RWPE1 (cell line): Measurements from ENCODE around the gene ECEL1.

ENCODE experiments used
- CTCF ChIA-PET: fragments of 350-600 bp; sonication (Branson Sonifier 250); formaldehyde crosslinking; extraction: SDS; loops from one replicate; lab custom pipeline; 2021; lab: Yijun Ruan, JAX
- POLR2A ChIA-PET: fragments of 400-600 bp; formaldehyde crosslinking; extraction: SDS; loops from one replicate; lab custom pipeline; 2020; ENCODE audit warnings: antibody characterized with exemption; ENCODE audit not compliant: low non-redundant PET; lab: Yijun Ruan, JAX
- DNase-seq: peaks from one replicate; pipeline ENCODE4 v3.0.0; 2012; ENCODE audit warnings: low spot score
- H3K27ac ChIP-seq: fragments of 450-650 bp; 2 replicates; pipeline ENCODE4 v1.5.1; 2017
- TF ChIP-seq, protein P1 (sequence below): fragments of 450-650 bp; conservative IDR thresholded peaks from 2 replicates; pipeline ENCODE4 v1.5.1; 2017; ENCODE audit warnings: low read depth, mild to moderate bottlenecking

The ECEL1 gene

DNA sequence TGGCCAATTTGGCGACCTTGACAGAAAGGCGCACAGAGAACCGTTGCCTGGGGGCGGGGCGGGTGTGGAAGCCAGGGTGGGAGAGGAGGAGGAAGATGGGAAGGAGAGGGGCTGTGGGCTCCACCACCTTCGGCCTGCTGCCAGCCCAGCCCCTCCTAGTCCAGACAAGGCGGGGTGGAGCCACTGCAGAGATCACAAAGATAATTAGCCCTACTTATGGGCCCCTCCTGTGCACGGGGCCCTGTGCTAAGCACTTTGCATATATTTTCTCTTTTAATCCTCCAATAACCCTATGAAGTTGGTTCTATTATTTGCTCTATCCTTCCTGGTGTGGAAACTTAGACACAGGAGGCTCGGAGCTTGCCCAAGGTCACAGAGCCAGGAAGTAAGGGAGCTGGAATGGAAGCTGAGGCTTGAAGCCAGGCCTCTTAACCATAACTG, 13.7 kb upstream of the ECEL1 start:
- ChIA-PET CTCF (interaction anchor here (0.6 to 0.7 kb wide), 2 partner anchors 21 to 23 kb away, joined by 4 to 6 read pairs; no protein-coding TSS in a partner anchor), POLR2A (no interaction called here)
- no peak overlapping the region for H3K27ac ChIP-seq
- no peak for DNase-seq
- TF ChIP-seq, protein P1, sequence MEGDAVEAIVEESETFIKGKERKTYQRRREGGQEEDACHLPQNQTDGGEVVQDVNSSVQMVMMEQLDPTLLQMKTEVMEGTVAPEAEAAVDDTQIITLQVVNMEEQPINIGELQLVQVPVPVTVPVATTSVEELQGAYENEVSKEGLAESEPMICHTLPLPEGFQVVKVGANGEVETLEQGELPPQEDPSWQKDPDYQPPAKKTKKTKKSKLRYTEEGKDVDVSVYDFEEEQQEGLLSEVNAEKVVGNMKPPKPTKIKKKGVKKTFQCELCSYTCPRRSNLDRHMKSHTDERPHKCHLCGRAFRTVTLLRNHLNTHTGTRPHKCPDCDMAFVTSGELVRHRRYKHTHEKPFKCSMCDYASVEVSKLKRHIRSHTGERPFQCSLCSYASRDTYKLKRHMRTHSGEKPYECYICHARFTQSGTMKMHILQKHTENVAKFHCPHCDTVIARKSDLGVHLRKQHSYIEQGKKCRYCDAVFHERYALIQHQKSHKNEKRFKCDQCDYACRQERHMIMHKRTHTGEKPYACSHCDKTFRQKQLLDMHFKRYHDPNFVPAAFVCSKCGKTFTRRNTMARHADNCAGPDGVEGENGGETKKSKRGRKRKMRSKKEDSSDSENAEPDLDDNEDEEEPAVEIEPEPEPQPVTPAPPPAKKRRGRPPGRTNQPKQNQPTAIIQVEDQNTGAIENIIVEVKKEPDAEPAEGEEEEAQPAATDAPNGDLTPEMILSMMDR, result no peak

DNA sequence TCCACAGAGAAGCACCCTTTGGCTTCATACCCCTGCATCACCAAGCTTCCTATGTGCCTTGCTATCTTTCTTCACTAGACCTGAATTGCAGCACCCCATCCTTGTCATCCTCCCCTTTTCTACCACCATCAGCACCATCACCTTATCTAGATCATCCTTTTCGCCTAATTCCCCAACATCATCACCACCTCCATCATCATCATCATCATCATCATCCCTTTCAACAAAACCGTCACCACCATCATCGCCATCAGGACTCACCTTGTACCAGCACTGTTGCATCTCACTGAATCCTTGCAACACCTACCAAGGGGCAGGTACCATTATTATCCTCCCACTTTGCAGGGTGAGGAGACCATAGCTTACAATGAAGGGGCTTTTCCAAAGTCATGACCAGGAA, 10.8 kb upstream of the ECEL1 start:
- CTCF ChIA-PET, result interaction anchor here (0.6 kb wide), 1 partner anchor 617 kb away, joined by 4 read pairs; no protein-coding TSS in a partner anchor
- POLR2A ChIA-PET, result no interaction called here

DNA sequence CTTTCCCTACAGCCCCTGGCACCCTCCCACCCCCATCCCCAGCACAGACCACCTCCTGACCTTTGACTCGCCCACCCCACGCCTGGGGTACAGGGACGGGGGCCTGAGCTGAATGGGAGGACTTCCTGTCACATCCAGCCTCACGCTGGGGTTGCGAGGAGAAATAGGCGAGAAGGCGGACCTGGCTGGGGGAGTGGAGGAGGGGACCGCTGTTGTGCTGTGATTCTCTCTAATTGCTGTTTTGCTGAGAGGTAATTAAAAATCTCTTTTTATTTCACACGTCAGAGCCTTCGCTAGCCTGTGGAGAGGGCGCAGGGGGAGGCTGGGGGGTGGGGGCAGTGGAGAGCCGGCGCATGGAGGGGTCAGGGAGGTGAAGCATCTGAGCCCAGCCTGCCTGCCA, 9.7 kb upstream of the ECEL1 start:
- ChIA-PET CTCF (no interaction called here), POLR2A (no interaction called here)
- no peak for DNase-seq
- TF ChIP-seq, protein P1, result no peak
- no peak overlapping the region for H3K27ac ChIP-seq

More for the DNA sequence above, 10.8 kb upstream of the ECEL1 start:
- H3K27ac ChIP-seq, result no peak overlapping the region
- no peak for DNase-seq
- TF ChIP-seq, protein P1, result no peak

DNA sequence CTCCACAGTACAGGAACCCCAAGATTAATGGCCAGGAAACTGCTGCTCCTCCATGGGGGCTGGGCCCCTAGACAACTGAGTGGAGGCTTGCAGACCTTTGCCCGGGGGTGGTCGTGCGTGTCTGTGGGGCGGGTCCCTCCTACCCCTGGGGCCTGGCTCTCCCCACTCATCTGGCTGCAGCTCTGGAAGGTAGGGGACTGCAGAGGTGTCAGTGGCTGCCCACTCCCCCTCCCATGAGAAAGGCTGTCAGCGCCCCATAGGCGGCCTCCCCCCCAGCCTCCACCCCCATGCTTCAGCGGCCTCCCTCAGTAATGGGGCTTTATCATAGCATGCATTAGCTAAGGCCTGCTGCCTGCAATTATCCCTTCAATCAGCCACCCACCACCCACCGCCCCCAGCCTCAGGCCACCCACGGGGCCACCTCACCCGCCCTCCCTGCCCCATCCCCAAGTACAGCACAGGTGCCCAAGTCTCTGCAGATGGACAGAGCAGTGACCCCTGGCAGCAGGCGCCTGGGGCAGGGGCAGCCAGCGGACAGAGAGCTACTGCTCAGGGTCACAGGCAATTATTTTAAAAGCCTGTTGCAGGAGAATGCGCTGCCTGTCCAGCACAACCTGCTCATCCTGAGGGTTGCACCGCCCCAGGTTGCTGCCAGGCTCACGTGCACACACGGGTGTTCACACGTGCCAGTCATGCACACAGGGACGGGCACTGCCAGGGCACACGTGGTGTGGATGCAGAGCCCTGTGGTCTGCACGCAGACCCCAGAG, 9.1 kb upstream of the ECEL1 start:
- H3K27ac ChIP-seq, result no peak overlapping the region
- ChIA-PET CTCF (no interaction called here), POLR2A (interaction anchor here (0.6 kb wide), 1 partner anchor 579 kb away, joined by 5 read pairs; no protein-coding TSS in a partner anchor)
- TF ChIP-seq, protein P1, result no peak
- no peak for DNase-seq

DNA sequence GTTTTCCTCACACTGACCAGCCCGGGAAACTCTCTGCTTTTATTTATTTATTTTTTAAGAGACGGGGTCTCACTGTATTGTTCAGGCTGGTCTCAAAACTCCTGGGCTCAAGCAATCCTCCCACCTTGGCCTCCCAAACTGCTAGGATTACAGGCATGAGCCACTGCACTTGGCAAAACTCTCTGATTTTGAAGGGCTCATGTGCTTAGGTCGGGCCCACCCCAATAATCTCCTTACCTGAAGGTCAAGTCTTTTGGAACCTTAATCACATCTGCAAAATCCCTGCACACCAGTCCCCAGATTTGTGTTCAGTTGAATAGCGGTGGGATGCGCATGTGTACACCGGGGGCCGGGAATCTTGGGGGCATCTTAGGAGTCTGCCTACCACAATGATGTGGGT, 7.7 kb upstream of the ECEL1 start:
- POLR2A ChIA-PET, result interaction anchor here (0.6 kb wide), 1 partner anchor 578 kb away, joined by 3 read pairs; no protein-coding TSS in a partner anchor
- TF ChIP-seq, protein P1, result no peak
- no peak for DNase-seq
- CTCF ChIA-PET, result no interaction called here
- H3K27ac ChIP-seq, result no peak overlapping the region

DNA sequence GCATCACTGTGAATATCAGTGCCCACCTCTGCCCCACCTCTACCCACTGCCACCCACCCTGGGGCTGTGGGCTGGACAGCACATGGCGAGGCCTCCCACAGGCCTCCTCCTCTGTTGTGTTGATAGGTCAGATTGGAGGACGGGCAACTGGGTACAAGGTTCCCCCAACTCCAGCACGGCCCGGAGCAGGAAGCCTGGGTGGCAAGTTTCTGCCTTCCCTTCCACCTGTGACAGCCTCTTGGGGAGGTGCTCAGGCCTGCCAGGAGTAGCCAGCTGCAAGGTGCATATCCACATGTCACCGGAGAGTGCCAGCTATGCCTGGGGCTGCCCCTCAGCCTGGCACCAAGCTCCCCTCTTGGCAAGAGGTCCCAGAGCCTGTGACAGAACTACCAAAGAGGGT, 6.9 kb upstream of the ECEL1 start:
- DNase-seq, result no peak
- POLR2A ChIA-PET, result no interaction called here
- H3K27ac ChIP-seq, result no peak overlapping the region
- CTCF ChIA-PET, result no interaction called here
- TF ChIP-seq, protein P1, result no peak
